Measurements from ENCODE around the gene NDUFA13. TPM values are rescaled to one million over a fixed set of nuclear protein-coding genes. Genes with fewer than 3 reads are reported as not detected.

The NDUFA13 gene
- total RNA-seq, 2 experiments from 2014 or later, result 310 to 323 TPM

GRCh38 chr19:19482809-19483596, 33.0 kb upstream of the NDUFA13 start:
- H3K9me3 Mint-ChIP-seq (ENCODE audit: low read depth), result no peaks in the 10 kb centered on the region
- ATAC-seq, result peak; percentile 48
- H3K27ac Mint-ChIP-seq, result peak overlapping the region; percentile 69
- H3K27me3 Mint-ChIP-seq, result no peaks in the 10 kb centered on the region
- peaks cover 9% of the 10 kb centered on the region for H3K36me3 Mint-ChIP-seq (ENCODE audit: low read depth)
- ChIA-PET CTCF (interaction anchor here (1.0 to 3.0 kb wide), 2 partner anchors 24 to 76 kb away, joined by 3 to 7 read pairs; no protein-coding TSS in a partner anchor), POLR2A (no interaction called here)
- no peak overlapping the region for H3K4me3 Mint-ChIP-seq
- intact Hi-C loops (cut with DNase I, micrococcal nuclease), result no loop called here
- DNase-seq, result peak; percentile 32
- peaks cover 56% of the 10 kb centered on the region for H3K4me1 Mint-ChIP-seq

- Mint-ChIP-seq H3K4me1 (peaks cover 68% of the 10 kb centered on the region), H3K27me3 (no peaks in the 10 kb centered on the region), H3K9me3 (ENCODE audit: low read depth) (no peaks in the 10 kb centered on the region), H3K27ac (peak overlapping the region; percentile 78), H3K4me3 (no peak overlapping the region), H3K36me3 (ENCODE audit: low read depth) (peaks cover 7% of the 10 kb centered on the region)
- intact Hi-C loops (cut with DNase I, micrococcal nuclease), result no loop called here
- ChIA-PET POLR2A (interaction anchor here (0.7 kb wide), 1 partner anchor 76 kb away, joined by 3 read pairs; no protein-coding TSS in a partner anchor), CTCF (interaction anchor here (1.6 kb wide), 1 partner anchor 121 kb away, joined by 4 read pairs; no protein-coding TSS in a partner anchor)
- no peak for ATAC-seq
- DNase-seq, result no peak
Observed at GRCh38 chr19:19485161-19485997, 30.6 kb upstream of the NDUFA13 start.

GRCh38 chr19:19485998-19486290, 30.1 kb upstream of the NDUFA13 start:
- no peak for ATAC-seq
- intact Hi-C loops (cut with DNase I, micrococcal nuclease), result no loop called here
- no peaks in the 10 kb centered on the region for H3K27me3 Mint-ChIP-seq
- H3K9me3 Mint-ChIP-seq (ENCODE audit: low read depth), result no peaks in the 10 kb centered on the region
- peak overlapping the region; percentile 31 for H3K27ac Mint-ChIP-seq
- peaks cover 11% of the 10 kb centered on the region for H3K36me3 Mint-ChIP-seq (ENCODE audit: low read depth)
- H3K4me3 Mint-ChIP-seq, result no peak overlapping the region
- H3K4me1 Mint-ChIP-seq, result peaks cover 66% of the 10 kb centered on the region
- CTCF ChIA-PET, result interaction anchor here (0.7 kb wide), 1 partner anchor 454 kb away, joined by 3 read pairs; no protein-coding TSS in a partner anchor
- no peak for DNase-seq
- POLR2A ChIA-PET, result no interaction called here

GRCh38 chr19:19486343-19487076, 29.5 kb upstream of the NDUFA13 start:
- Mint-ChIP-seq H3K9me3 (ENCODE audit: low read depth) (no peaks in the 10 kb centered on the region), H3K27me3 (no peaks in the 10 kb centered on the region), H3K4me1 (peaks cover 62% of the 10 kb centered on the region), H3K27ac (peak overlapping the region; percentile 67), H3K4me3 (no peak overlapping the region), H3K36me3 (ENCODE audit: low read depth) (peaks cover 10% of the 10 kb centered on the region)
- ATAC-seq (no peak), DNase-seq (no peak)
- POLR2A ChIA-PET, result no interaction called here
- CTCF ChIA-PET, result interaction anchor here (0.7 to 6.9 kb wide), 2 partner anchors 123 to 454 kb away, joined by 3 to 123 read pairs; no protein-coding TSS in a partner anchor
- intact Hi-C loops (cut with DNase I, micrococcal nuclease), result no loop called here

GRCh38 chr19:19487077-19487949, 28.7 kb upstream of the NDUFA13 start:
- Mint-ChIP-seq H3K36me3 (ENCODE audit: low read depth) (peaks cover 9% of the 10 kb centered on the region), H3K4me1 (peaks cover 60% of the 10 kb centered on the region), H3K4me3 (no peak overlapping the region), H3K9me3 (ENCODE audit: low read depth) (no peaks in the 10 kb centered on the region), H3K27ac (peak overlapping the region; percentile 97), H3K27me3 (no peaks in the 10 kb centered on the region)
- intact Hi-C loops (cut with DNase I, micrococcal nuclease), result no loop called here
- ChIA-PET POLR2A (interaction anchor here (1.5 kb wide), 1 partner anchor 28 kb away, joined by 4 read pairs; the partner anchor contains the start of genes NDUFA13 and TSSK6), CTCF (interaction anchor here (1.2 to 6.9 kb wide), 2 partner anchors 28 to 123 kb away, joined by 5 to 123 read pairs; no protein-coding TSS in a partner anchor)
- DNase-seq (no peak), ATAC-seq (no peak)

GRCh38 chr19:19487950-19488874, 27.8 kb upstream of the NDUFA13 start:
- Mint-ChIP-seq H3K36me3 (ENCODE audit: low read depth) (peaks cover 10% of the 10 kb centered on the region), H3K4me3 (peak overlapping the region; percentile 43), H3K27me3 (no peaks in the 10 kb centered on the region), H3K9me3 (ENCODE audit: low read depth) (no peaks in the 10 kb centered on the region), H3K4me1 (peaks cover 54% of the 10 kb centered on the region), H3K27ac (peak overlapping the region; percentile 97)
- ATAC-seq (no peak), DNase-seq (no peak)
- intact Hi-C loops (cut with DNase I, micrococcal nuclease), result loop anchor here in 1 of 2 experiments (2.0 kb wide), 1 partner anchor 29 kb away; no protein-coding TSS in a partner anchor
- CTCF ChIA-PET, result interaction anchor here (0.6 to 6.9 kb wide), 9 partner anchors 7 to 124 kb away, joined by 3 to 123 read pairs (median 5); partner anchors contain the start of gene GATAD2A
- POLR2A ChIA-PET, result interaction anchor here (0.6 to 1.9 kb wide), 5 partner anchors 28 to 285 kb away, joined by 3 to 7 read pairs (median 4); partner anchors contain the start of genes GATAD2A, NDUFA13, NR2C2AP and TSSK6

- ChIA-PET CTCF (interaction anchor here (0.6 to 6.9 kb wide), 20 partner anchors 8 to 343 kb away, joined by 3 to 123 read pairs (median 5); partner anchors contain the start of gene GATAD2A), POLR2A (interaction anchor here (0.6 to 1.9 kb wide), 5 partner anchors 27 to 286 kb away, joined by 3 to 7 read pairs (median 4); partner anchors contain the start of genes GATAD2A, NDUFA13, NR2C2AP and TSSK6)
- intact Hi-C loops (cut with DNase I, micrococcal nuclease), result loop anchor here (1.0 to 2.0 kb wide), 8 partner anchors 30 to 456 kb away; partner anchors contain the start of genes MAU2 (in 2 of the 2), SUGP1 (in 2 of the 2), ARMC6 (in 1 of the 2) and BORCS8 (in 1 of the 2)
- ATAC-seq (peak; percentile 93), DNase-seq (peak; percentile 95)
- H3K27me3 Mint-ChIP-seq, result no peaks in the 10 kb centered on the region
- no peaks in the 10 kb centered on the region for H3K9me3 Mint-ChIP-seq (ENCODE audit: low read depth)
- peak overlapping the region; percentile 43 for H3K4me3 Mint-ChIP-seq
- peak overlapping the region; percentile 97 for H3K27ac Mint-ChIP-seq
- H3K4me1 Mint-ChIP-seq, result peaks cover 57% of the 10 kb centered on the region
- H3K36me3 Mint-ChIP-seq (ENCODE audit: low read depth), result peaks cover 13% of the 10 kb centered on the region
Observed at GRCh38 chr19:19488875-19489690, 26.9 kb upstream of the NDUFA13 start.

GRCh38 chr19:19489804-19490204, 26.2 kb upstream of the NDUFA13 start:
- Mint-ChIP-seq H3K36me3 (ENCODE audit: low read depth) (peaks cover 20% of the 10 kb centered on the region), H3K4me3 (peak overlapping the region; percentile 43), H3K27ac (peak overlapping the region; percentile 97), H3K27me3 (no peaks in the 10 kb centered on the region), H3K9me3 (ENCODE audit: low read depth) (no peaks in the 10 kb centered on the region), H3K4me1 (peaks cover 56% of the 10 kb centered on the region)
- CTCF ChIA-PET, result interaction anchor here (0.7 to 6.9 kb wide), 36 partner anchors 9 to 344 kb away, joined by 3 to 123 read pairs (median 5); partner anchors contain the start of gene GATAD2A
- POLR2A ChIA-PET, result interaction anchor here (0.7 to 1.9 kb wide), 5 partner anchors 27 to 286 kb away, joined by 3 to 7 read pairs (median 3); partner anchors contain the start of genes GATAD2A and NR2C2AP
- intact Hi-C loops (cut with DNase I, micrococcal nuclease), result loop anchor here (1.0 to 2.0 kb wide), 13 partner anchors 31 to 457 kb away; partner anchors contain the start of genes MAU2 (in 2 of the 2), SUGP1 (in 2 of the 2), ARMC6 (in 1 of the 2) and BORCS8 (in 1 of the 2)
- DNase-seq, result peak; percentile 34
- no peak for ATAC-seq

Data from activated CD4-positive, alpha-beta T cell treated with anti-CD3 and anti-CD28 coated beads for 36 hours (primary cell).